NCI-H187 (cell line): Measurements from ENCODE around the gene THAP4.

Experiments
- DNase-seq, 2 experiments: peaks; one replicate each; lab custom pipeline; 2025; lab: John Stamatoyannopoulos, UW

Gene THAP4

DNA sequence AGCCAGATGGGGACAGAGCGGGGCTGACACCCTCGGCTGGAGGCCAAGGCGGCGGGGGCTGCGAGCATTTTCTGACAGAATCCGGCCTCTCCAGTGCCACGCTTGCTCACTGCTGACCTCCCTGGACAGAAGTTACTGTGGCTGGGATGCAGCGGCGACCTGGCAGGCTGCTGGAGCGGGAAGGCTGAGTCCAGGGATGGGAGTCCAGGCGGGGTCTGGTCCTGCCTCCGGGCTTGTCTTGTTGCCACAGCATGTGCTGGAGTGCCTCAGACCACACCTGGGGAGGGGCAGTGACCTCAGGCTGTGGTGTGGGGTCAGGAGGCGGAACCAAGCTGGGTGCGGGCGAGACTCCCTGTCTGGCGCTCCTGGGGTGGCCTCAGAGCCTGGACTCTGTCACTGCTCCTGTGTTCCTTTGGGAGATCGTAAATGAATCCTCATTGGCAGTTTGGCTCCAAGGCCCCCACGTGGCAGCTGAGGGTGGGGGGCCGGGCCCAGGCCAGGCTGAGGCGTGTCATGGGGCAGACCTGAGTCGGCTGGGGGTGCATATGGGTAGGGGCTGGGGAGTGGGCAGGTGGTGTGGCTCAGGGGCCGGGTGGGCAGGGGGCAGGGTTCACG, 72.9 kb downstream of the THAP4 start:
- no peak for DNase-seq

DNA sequence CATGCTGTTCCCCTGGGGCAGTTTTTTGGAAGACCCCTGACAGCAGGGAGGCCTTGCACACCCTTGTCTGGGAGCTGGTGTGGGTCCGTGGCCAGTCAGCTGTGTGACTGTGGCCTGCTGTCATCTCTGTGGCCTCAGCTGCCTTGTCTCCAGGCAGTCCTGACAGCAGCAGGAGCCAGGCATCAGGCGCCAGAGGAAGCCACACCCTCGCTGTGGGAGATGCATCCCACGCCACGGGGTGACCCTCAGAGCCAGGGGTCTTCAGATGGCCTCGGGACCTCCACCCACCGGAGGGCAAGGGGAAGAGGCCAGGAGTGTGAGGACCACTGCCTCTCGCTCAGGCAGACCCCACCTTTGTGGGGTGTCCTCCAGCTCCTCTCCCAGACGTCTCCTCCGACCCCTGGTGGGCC, 73.4 kb downstream of the THAP4 start:
- no peak for DNase-seq

DNA sequence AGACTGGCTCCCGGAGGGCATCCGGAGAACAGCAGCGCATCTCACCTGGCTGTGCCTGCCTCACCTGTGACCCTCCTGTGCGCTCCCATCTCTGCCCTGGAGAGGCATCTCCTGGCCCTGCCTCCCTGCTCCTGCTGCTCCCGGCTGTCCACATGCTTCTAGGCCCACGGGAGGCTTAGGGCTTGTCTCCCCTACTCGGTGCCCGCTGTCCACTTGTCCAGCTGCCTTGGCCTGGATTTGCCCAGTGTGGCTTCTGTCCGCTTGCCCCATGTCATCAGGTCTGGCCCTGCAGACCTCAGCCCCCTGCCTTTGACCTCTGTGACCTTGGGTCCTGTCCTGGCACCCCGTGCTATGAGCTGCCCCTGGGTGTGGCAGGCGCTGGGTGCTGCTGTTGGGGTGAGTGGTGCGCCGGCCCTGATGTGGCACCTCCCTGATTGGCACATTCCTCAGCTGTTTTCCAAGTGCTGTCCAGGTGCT, 73.9 kb downstream of the THAP4 start:
- DNase-seq, result no peak

GRCh38 chr2:241562269-241562891, 74.6 kb downstream of the THAP4 start:
- no peak for DNase-seq

DNA sequence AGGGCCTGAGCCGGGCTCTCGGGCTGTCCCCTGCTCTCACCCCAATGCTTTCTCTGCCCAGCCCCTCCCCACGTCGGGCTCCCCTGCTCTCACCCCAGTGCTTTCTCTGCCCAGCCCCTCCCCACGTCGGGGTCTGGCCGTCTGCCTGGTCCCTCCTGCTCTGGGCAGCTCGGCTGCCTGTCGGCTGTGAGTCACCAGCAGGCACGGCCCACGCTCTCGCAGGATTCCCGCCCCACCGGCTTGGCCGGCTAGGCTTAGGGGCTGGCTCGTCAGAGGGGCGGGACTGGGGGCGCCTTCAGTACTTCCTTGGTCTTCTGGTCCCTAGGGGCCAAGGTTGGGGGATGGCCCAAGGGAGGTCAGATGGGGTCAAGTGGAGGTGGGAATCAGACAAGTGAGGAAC, 75.1 kb downstream of the THAP4 start:
- DNase-seq, result no peak

- no peak for DNase-seq
Observed at GRCh38 chr2:241560883-241561474, 76.0 kb downstream of the THAP4 start.

DNA sequence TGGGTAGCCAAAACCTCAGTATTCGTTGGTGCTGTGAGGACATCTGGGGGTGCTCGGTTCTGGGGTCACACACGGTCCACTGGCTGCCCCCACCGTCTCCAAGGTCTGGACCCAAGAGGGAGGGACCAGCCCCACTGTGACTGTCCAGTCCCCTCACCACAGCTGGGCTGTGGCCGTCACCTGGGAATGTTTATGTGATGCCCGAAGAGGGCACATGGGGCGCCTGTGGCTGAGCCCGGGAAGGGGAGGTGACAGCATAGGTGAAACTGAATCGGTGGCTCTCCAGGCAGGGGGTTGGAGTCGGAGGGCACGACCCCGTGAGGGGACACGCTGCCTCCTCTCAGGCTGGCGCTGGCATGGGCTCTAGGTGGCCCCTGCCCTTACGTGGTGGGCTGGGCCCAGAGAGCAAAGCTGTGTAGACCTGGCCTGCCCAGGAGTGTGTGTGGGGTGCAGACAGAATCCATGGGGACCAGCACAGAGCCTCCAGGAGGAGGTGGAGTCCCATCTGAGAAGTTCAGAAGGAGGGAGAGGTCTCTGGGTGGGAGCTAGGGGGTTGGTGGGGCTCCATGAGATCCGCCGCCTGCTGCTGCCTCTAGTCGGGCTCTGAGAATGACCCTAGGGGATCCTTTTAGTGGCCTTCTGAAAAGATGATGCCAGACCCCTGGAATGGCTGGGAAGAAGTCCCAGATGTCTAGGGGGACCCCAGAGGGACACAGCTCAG, 76.6 kb downstream of the THAP4 start:
- DNase-seq, result no peak

DNA sequence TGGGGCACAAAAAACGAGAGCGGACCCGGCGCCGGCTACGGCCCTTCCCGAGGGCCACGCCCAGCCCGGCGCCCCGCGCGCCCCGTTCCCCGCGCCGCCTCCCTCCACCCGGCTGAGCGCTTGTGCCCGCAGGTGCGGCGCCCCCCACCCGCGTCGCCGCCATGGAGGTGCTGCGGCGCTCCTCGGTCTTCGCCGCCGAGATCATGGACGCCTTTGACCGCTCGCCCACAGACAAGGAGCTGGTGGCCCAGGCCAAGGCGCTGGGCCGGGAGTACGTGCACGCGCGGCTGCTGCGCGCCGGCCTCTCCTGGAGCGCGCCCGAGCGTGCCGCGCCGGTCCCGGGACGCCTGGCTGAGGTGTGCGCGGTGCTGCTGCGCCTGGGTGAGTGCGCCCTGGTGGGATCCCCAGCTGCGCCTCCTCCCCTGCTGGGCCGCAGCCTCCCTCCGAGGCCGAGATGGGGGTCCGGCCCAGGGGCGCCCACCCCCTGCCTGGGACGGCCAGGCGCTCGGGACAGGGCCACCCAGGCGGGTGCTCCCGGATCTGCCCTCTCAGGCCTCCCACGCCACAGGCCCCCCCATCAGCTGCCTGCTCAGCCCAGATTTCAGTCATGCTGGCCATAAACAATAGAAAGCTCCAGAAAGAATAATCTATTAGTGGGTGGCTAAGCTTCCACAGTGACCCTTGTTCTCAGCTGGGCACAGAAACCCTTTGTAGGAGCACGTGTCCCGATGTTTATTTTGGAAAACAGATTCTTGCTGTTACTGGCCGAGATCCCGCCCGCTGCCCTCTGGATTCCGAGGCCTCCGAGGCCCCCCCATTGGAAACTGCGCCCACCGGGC, 77.4 kb downstream of the THAP4 start:
- no peak for DNase-seq

DNA sequence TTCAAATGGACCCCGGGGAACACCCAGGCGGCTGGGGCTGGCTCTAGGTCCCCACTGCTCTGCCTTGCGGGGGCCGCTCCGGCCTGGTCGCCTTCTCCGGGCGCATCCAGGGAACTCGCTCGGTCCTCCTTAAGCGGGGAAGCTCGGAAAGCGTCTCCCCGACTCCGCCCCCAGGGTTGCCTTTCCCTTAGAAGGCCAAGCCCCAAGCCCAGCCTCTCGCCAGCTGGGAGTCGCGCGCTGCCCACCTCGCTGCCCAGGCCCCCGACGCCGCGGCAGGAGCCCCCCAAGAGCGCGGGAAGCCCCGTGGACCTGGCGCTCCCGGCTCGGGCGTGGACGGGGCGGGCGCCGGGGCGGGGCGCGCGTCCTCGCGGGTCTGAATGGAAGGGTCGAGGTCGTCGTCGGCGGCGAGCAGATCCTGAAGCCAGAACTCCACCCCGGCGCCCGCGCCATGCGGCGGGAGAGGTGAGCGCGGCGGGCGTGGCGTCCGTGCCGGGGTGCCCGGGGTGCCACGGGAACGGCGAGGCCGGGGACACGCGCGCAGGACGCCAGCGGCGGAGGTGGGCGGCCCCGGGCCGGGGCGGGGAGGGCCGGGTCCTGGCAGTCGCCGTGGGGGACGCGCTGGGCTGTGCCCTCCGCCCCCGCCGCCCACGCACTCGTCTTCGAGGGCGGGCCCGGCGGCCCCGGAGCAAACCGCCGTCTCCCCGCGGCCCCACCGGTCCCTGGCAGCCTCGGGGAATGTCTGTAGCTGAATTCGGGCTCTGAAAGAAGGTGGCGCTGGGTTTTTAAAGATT, 78.2 kb downstream of the THAP4 start, which contains the start of gene BOK:
Gene BOK, plus strand, starts transcription at position 214 of the 791 bp plus-strand sequence. CDS start 739 bp downstream, outside the sequence.
- no peak for DNase-seq

- no peak for DNase-seq
Observed at GRCh38 chr2:241556746-241557145, 80.2 kb downstream of the THAP4 start.

DNA sequence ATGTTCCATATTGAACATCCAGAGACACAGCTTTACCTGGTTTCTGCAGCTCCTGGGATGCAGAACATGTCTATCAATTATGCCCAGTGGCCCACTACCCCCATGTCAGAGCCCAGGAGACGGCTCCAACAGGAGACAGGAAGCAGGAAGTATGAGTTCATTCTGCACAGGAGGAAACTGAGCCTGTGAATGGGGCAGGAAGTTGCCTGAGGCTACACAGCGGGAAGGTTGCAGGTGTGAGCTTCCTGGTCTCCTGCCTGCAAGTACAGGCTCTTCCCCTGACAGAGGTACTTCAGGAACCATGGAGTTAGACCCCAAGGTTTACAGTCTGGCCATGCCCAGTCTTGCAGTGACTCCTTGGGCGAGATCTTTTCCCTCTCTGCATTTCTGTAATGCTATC, 81.2 kb downstream of the THAP4 start:
- no peak for DNase-seq

- no peak for DNase-seq
Observed at GRCh38 chr2:241554610-241555322, 82.2 kb downstream of the THAP4 start.

DNA sequence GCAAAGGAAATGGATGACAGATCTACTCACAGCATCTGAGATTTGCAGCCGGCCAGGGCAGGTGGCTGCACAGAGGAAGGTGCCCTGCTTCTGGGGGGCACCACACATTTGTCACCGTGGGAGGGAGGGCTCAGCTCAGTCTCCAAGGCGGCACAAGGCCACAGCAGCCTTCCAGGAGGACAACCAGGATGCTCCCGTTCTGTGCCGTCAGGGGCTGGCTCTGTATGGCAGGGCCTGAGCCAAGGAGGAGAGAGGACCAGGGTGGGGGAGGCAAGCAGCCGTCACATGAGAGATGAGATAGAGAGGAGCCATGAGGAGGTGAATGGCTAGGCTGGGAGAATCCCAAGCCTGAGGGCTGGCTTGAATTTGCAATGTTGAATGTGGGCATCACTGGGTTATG, 83.0 kb downstream of the THAP4 start:
- DNase-seq, result no peak

DNA sequence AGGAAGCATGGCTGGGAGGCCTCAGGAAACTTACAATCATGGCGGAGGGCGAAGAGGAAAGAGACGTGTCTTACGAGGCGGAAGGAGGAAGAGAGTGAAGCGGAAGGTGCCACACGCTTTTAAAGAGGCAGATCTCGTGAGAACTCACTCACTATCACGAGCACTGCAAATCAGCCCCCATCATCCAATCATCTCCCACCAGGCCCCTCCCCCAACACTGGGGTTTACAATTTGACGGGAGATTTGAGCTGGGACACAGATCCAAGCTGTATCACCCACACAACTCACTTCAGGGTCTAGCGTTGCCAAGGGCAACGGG, 83.5 kb downstream of the THAP4 start:
- no peak for DNase-seq

GRCh38 chr2:241551998-241552737, 84.8 kb downstream of the THAP4 start:
- no peak for DNase-seq

DNA sequence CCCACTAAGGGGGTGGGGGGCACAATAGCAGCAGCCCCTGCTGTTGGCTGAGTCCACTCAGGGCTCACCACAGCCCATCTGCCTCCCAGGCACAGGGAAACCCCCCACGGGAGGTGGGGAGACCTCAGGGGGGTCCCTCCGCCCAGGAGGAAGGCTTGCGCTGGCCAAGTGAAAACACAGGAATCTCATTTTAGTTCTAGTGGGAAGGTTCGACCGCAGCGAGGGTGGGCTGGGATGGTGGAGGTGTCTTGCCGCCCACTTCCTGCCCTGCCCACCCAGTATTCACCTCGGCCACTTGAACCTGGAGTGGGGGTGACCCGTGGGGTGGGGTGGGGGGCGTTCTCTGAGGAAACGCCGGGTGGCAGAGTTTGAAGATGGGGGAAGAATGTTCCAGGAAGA, 85.4 kb downstream of the THAP4 start:
- DNase-seq, result no peak

DNA sequence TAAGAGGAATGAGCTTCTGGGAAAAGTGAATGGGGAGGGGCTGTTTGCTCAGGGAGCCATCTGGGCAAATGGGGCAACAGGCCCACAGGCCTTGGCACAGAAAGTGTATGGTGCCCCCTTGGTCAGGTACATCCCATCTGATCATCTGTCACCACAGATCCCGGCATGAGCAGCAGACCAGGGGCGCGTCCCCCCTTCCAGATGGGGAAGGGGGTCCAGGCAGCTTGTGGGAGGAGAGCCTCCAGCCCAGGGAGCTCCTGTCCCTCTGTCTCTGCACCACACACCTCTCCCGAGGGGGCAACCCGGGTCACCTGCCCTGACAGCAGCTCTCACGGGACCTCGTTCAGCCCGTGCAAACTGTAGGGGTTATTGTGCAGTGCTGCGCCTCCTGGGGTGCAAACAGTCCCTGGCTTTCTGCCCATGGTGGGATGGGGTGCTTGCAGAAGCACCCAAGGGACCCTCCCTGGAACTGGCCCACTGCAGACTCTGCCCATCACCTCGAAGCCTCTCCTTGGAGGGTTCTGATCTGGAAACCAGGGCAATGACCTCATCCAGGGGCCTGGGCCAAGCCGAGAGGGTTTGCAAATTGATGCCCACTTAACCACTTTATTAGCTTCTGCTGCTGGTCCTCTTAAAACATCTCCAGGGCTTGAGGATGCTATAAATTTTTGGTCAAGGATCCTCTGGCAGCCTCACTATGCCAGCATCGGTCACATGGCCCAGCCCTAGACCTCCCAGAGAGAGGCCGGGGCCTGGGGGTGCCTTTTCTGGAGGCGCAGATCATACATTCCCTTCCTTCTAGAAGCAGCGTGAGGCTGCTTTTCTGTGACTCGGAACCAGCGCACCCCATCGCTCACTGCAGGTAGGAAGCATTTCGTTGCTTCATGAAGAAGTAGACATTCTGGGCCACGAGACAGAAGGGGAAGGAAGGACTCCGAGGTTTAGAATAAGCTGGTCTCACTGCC, 86.1 kb downstream of the THAP4 start:
- DNase-seq, result no peak

- no peak for DNase-seq
Observed at GRCh38 chr2:241548451-241548835, 88.5 kb downstream of the THAP4 start.
